Mesodermal cell (in vitro differentiated cells): ENCODE results near the gene FRZB.
A peak's percentile ranks its signal among the peaks of the same experiment; 100 is the strongest.

Experiments used
- H3K27ac ChIP-seq: 2 replicates; pipeline ENCODE4 v1.7.0; 2013; ENCODE audit warnings: mild to moderate bottlenecking, low read depth, low read length, moderate library complexity; ENCODE audit not compliant: severe bottlenecking
- H3K36me3 ChIP-seq: 2 replicates; pipeline ENCODE4 v1.7.1; 2013; ENCODE audit warnings: mild to moderate bottlenecking, low read length, moderate library complexity; ENCODE audit not compliant: control insufficient read depth, insufficient read depth
- H3K4me1 ChIP-seq: one replicate; pipeline ENCODE4 v1.7.1; 2013; ENCODE audit warnings: mild to moderate bottlenecking, low read length; ENCODE audit not compliant: insufficient read depth, control insufficient read depth, poor library complexity, severe bottlenecking
- H3K4me3 ChIP-seq: 2 replicates; pipeline ENCODE4 v1.7.0; 2013; ENCODE audit warnings: low read length, control low read depth, mild to moderate bottlenecking; ENCODE audit not compliant: insufficient read depth, poor library complexity, severe bottlenecking; ENCODE audit errors: extremely low read depth
- H3K9me3 ChIP-seq: 2 replicates; pipeline ENCODE4 v1.7.1; 2013; ENCODE audit warnings: mild to moderate bottlenecking, low read length, moderate library complexity; ENCODE audit not compliant: control insufficient read depth
- WGBS, 2 experiments: methylation state at CpG; one replicate each; pipeline ENCODE4 v1.1.5; 2013; ENCODE audit warnings: missing lambda C conversion rate in 2 of 2; ENCODE audit not compliant: insufficient coverage in 2 of 2; 5-methylcytosine and 5-hydroxymethylcytosine counted together

FRZB gene

DNA sequence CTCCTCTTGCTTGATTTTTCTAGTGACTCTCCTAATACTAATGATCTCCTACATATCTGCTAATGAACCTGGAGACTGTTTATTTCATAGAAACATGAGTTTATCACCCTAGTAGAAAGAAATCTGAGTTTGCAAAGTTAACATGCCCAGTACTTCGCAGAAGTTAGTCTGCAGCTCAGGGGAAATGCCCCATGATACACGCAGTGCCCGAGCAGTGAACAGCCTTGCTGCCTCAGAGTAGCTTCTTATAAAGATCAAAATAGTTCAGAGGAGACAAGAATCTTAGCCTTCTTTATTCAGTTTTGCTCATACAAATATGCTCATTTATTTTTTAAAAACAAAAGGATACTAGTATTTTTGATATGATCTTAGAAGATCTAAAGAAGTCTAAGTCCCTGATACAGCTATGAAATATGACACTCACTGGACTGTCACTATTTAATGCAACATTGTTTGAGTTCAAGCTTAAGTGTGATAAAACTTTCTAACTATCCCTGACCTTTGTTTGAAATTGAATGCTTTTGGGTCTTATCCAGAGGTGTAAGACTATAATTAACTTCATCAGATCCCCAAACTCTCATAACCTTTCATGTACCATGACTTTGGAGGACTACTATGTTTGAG, 20.5 kb downstream of the FRZB start:
- H3K4me3 ChIP-seq: no peak overlapping the region
- 90 to 94% methylated on average over 2 to 3 of the region's 3 CpGs for WGBS, 2 experiments
- peaks cover 4% of the 10 kb centered on the region for H3K4me1 ChIP-seq
- no peaks in the 10 kb centered on the region for H3K9me3 ChIP-seq
- H3K27ac ChIP-seq: no peak overlapping the region
- no peaks in the 10 kb centered on the region for H3K36me3 ChIP-seq

DNA sequence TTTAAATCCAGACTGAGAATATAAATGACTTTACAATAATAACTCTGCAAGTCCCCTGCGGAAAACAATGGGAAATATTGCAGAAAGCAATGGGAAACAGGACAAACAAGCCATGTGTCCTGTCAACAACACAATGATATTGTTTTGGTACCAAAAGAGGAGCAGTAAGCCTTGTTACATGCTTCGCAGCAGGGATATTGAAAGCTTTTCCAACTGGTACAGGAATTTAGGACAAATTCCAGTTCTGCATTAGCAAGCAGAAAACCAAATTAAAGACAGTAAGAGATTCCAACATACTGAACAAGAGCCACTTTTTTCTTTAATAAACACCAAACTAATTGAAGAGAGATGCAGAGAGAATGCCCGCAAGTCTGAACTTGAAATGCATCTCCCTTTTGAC, 30.0 kb downstream of the FRZB start:
- 100% methylated on average over 2 of the region's 3 CpGs; no CpG with 5 or more reads in 1 of the 2 experiments for WGBS, 2 experiments
- Histone ChIP-seq H3K4me1 (no peaks in the 10 kb centered on the region), H3K4me3 (no peak overlapping the region), H3K36me3 (no peaks in the 10 kb centered on the region), H3K9me3 (no peaks in the 10 kb centered on the region), H3K27ac (no peak overlapping the region)

DNA sequence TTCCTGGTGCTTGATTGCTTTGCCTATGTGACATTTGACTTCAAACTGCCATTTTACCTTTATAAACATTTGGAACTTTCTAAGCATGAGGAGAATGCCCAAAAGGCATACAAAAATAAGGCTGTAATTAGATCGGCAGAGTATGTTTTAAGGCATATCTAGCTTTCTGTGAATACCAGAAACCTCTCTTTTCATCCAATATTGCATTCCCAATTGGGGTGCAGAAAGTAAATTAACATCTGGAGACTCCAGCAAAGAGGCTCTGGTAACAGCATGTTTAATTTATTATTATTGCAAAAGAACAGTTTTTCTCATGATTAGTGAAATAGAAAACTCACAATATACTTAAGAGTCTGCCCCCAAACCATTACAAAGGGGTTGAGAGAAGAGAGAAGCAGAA, 32.1 kb downstream of the FRZB start:
- no peaks in the 10 kb centered on the region for H3K36me3 ChIP-seq
- no peak overlapping the region for H3K27ac ChIP-seq
- no peaks in the 10 kb centered on the region for H3K9me3 ChIP-seq
- no peak overlapping the region for H3K4me3 ChIP-seq
- H3K4me1 ChIP-seq: no peaks in the 10 kb centered on the region
- WGBS, 2 experiments: no CpG with 5 or more reads among the region's 1 CpG

DNA sequence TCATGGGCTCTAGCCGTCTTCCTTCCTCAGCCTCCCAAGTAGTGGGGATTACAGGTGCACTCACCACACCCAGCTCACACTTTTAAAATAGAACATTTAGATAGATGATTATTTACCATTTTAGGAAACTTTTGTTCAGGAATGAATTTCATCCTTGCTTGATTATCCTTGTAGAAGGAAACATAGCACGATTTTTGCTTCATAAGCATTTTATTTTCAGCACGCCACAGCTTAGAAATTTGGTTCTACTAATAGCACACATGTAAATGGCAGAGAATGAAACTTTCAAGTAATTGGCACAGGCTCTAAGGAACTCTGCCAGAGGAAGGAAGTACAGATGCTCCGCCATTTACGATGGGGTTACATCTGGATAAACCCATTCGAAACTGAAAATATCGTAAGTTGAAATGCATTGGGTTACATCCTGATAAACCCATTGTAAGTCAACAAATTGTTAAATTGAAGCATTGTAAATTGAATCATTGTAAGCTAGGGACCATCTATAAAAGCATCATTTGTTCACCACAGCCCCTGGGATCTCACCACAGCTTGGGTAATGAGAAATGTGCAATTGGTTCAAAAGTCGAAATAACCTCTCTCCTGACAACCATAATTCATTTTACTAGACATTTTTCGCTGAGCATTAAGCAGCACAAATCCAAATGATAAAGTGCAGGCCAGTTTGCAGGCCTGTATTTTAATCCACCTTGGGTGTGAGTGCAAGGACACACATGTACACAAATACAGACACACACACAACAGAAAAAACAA, 33.2 kb downstream of the FRZB start:
- 94 to 100% methylated on average over 6 of the region's 9 CpGs for WGBS, 2 experiments
- H3K27ac ChIP-seq: no peak overlapping the region
- H3K4me3 ChIP-seq: no peak overlapping the region
- no peaks in the 10 kb centered on the region for H3K36me3 ChIP-seq
- no peaks in the 10 kb centered on the region for H3K9me3 ChIP-seq
- H3K4me1 ChIP-seq: no peaks in the 10 kb centered on the region

DNA sequence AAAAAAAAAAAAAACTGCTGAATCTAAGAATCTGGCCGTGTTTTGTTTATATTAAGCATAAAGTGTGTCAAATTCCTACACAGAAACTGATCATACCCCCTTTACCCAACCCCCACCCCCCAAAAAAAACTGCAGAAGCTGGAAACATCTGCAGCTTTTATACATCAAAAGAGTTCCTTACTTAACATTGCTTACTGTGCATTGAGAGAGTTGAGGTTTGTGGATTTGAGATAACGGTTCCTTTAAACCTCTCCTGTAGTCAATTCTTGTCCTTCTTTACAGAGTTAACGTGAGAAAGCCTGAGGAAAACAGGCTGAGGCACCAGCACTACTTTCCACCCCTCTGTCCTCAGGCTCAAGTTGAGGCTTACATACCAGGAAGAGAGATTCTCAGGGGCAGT, 34.5 kb downstream of the FRZB start:
- no peak overlapping the region for H3K27ac ChIP-seq
- 89 to 100% methylated on average over 1 of the region's 3 CpGs for WGBS, 2 experiments
- H3K9me3 ChIP-seq: no peaks in the 10 kb centered on the region
- no peak overlapping the region for H3K4me3 ChIP-seq
- H3K36me3 ChIP-seq: no peaks in the 10 kb centered on the region
- no peaks in the 10 kb centered on the region for H3K4me1 ChIP-seq

DNA sequence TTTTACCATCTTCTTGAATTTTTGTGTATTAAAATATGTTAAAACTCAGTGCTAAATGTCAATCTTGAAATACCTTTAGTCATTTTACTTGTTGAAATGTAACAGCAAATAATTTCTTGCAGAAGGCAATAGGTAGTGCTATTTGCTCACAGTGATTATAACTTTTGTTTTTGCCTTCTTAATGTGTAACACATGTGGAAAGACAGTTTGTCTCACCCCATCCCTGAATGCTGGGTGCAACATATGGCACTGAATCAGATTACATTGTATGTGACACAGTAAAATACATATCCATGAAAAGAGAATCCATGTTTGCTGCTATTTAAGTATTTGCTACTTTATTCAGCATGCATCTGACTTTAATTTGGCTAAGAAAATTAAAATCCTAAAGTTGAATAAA, 35.3 kb downstream of the FRZB start:
- no peak overlapping the region for H3K4me3 ChIP-seq
- no peaks in the 10 kb centered on the region for H3K36me3 ChIP-seq
- H3K27ac ChIP-seq: no peak overlapping the region
- H3K9me3 ChIP-seq: no peaks in the 10 kb centered on the region
- H3K4me1 ChIP-seq: peaks cover under 1% of the 10 kb centered on the region

DNA sequence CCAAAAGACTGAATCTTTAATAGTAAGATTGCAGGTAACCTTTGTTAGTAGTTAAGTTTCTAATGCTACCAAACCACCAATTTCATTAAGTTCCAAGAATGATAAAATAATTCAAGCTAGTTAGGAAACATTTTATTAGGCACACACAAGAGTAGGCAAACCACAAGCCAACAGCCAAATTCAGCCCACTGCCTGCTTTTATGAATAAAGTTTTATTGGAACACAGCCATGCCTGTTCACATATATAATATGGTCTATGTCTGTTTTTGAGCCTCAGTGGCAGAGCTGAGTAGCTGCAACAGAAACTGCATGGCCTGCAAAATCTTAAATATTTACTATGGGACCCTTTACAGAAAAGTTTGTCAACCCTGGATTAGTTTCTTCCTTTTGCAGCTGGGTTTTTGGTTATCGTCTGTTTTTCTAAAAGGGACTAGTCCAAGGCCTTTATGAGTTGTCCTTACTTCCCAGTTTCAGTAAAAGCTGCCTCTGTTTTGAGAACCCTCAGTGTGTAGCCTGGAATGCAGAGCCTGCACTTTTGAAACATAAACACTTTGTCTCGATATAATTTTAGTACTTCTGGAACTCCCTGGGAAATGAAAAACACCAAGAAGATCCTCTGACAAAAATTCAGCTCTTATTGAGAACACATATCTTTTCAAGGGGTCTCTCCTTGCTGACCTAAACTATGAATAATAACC, 39.1 kb downstream of the FRZB start:
- WGBS, 2 experiments: 100% methylated on average over 1 of the region's 2 CpGs
- Histone ChIP-seq H3K4me3 (no peak overlapping the region), H3K27ac (peak overlapping the region; percentile 24), H3K4me1 (peaks cover 2% of the 10 kb centered on the region), H3K36me3 (no peaks in the 10 kb centered on the region), H3K9me3 (no peaks in the 10 kb centered on the region)

DNA sequence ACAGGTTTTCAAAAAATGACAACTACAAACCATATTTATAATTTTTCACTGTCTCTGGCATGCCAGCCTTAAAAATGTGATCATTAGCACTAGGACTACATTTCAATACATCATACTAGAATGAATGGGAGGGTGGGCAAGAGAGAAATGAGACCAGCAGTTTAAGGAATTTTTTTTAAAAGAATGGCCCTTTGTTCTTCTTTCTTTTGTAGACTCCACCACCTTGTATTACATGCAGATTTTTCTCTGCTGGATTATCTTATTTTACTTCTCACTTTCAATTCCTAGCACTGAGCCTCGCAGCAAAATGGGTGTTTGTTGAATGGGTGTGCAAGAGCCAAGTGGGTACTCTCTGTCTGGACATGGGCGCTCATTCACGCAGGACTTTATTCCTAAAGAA, 39.9 kb downstream of the FRZB start:
- WGBS, 2 experiments: 92% methylated on average over 2 of the region's 3 CpGs; no CpG with 5 or more reads in 1 of the 2 experiments
- no peaks in the 10 kb centered on the region for H3K36me3 ChIP-seq

DNA sequence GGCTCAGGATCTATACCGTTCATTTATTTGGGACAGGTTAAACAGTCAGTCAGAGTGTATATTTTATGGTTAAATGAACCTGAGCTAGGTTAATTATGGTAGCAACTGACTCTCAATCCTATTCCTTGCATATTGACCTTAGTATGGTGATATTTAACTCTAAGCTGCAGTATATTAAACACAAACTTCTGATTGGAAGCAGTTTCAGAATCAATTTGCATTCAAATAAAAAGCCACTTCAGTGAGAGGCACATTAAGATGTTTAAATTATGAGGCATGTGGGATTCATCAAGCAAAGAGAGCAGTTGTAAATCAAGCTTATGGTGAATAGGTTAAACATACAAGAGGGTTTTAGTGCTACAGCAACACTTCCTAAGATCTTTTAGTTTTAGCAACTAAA, 40.4 kb downstream of the FRZB start:
- no CpG with 5 or more reads among the region's 1 CpG for WGBS, 2 experiments

More for the DNA sequence above, 39.9 kb downstream of the FRZB start:
- H3K4me3 ChIP-seq: no peak overlapping the region
- H3K27ac ChIP-seq: no peak overlapping the region
- peaks cover 2% of the 10 kb centered on the region for H3K4me1 ChIP-seq
- no peaks in the 10 kb centered on the region for H3K9me3 ChIP-seq

DNA sequence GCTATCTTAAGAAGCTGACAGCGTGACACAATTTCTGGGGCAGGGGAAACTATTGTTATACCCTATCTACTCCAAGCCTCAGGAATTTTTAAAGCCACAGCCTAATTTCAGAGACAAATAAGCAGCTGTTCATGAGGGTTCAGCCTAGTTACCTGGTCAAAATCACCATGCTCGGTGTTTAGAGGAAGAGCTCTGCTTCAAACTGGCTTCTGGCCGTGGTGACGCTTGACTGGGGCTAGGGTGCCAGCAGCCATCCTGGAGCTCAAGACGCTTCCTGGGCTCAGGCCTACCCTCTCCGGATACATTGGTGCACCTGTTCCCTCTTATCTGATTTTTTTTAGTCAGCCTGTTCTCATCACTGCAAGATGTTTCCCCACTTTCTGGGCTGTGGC, 41.7 kb downstream of the FRZB start:
- no peak overlapping the region for H3K4me3 ChIP-seq
- H3K9me3 ChIP-seq: no peaks in the 10 kb centered on the region
- H3K36me3 ChIP-seq: no peaks in the 10 kb centered on the region
- WGBS, 2 experiments: 71 to 82% methylated on average over 6 of the region's 6 CpGs
- peaks cover 2% of the 10 kb centered on the region for H3K4me1 ChIP-seq
- no peak overlapping the region for H3K27ac ChIP-seq

More for the DNA sequence above, 40.4 kb downstream of the FRZB start:
- Histone ChIP-seq H3K4me1 (peaks cover 2% of the 10 kb centered on the region), H3K36me3 (no peaks in the 10 kb centered on the region), H3K27ac (no peak overlapping the region), H3K4me3 (no peak overlapping the region), H3K9me3 (no peaks in the 10 kb centered on the region)
